Transverse colon (tissue), 4 donors: ENCODE measurements around the gene FOXK2.

Source experiments
- EP300 ChIP-seq: sonication (generic); formaldehyde crosslinking; IDR thresholded peaks from one replicate; pipeline ENCODE4 v1.6.1; 2017; ENCODE audit warnings: antibody characterized with exemption, low read depth
- POLR2A ChIP-seq: fragments of 450-650 bp; IDR thresholded peaks from one replicate; pipeline ENCODE4 v1.6.1; 2016; ENCODE audit warnings: antibody characterized with exemption, mild to moderate bottlenecking, moderate library complexity
- POLR2AphosphoS5 ChIP-seq, 3 donors: sonication (generic); formaldehyde crosslinking; IDR thresholded peaks; one replicate each; pipeline ENCODE4 v1.6.1; 2016; ENCODE audit warnings: antibody characterized with exemption in 3 of 3
- TF ChIP-seq, protein P1 (sequence below), 5 experiments: fragments of 200-600 bp in 3 of 5; fragments of 450-650 bp in 2 of 5; sonication (generic) in 3 of 5; IDR thresholded peaks; 1 replicate in 2 of 5; 2 replicates in 3 of 5; pipeline ENCODE4 v1.5.1; 2016 to 2017; ENCODE audit warnings: antibody characterized with exemption in 5 of 5, inconsistent platforms in 3 of 5, mild to moderate bottlenecking in 2 of 5, moderate library complexity in 1 of 5

DNA sequence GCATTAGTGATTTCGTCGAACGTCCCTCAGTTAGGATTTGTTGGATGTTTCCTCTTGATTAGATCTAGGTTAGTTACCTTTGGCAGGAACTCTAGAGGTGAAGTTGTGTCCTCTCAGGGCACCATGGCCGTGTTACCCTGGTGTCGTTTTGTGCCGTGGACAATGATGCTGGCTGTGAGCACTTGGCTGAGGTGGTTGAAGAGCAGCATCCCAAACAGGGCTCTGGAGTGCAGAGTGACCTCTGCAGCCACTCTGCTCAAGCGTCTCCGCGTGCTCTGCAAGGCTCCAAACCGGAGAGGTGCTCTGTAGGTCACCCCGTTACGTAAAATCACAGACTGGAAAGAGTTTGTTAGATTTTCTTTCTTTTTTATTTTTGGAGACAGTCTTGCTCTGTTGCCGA lies 33.0 kb downstream of the FOXK2 start:
- TF ChIP-seq POLR2AphosphoS5 (IDR thresholded peaks at IDR 0.05) (no peak), EP300 (no peak), POLR2A (no peak)
- TF ChIP-seq, protein P1, sequence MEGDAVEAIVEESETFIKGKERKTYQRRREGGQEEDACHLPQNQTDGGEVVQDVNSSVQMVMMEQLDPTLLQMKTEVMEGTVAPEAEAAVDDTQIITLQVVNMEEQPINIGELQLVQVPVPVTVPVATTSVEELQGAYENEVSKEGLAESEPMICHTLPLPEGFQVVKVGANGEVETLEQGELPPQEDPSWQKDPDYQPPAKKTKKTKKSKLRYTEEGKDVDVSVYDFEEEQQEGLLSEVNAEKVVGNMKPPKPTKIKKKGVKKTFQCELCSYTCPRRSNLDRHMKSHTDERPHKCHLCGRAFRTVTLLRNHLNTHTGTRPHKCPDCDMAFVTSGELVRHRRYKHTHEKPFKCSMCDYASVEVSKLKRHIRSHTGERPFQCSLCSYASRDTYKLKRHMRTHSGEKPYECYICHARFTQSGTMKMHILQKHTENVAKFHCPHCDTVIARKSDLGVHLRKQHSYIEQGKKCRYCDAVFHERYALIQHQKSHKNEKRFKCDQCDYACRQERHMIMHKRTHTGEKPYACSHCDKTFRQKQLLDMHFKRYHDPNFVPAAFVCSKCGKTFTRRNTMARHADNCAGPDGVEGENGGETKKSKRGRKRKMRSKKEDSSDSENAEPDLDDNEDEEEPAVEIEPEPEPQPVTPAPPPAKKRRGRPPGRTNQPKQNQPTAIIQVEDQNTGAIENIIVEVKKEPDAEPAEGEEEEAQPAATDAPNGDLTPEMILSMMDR (IDR thresholded peaks at IDR 0.05) = no peak
